Ascending aorta (tissue), 2 donors: ENCODE measurements around the gene NBEA. TPM values are rescaled to one million over a fixed set of nuclear protein-coding genes. Genes with fewer than 3 reads are reported as not detected.

Experiments used
- DNase-seq, 2 donors: peaks; one replicate each; pipeline ENCODE4 v3.0.0-alpha.2; 2019; ENCODE audit warnings: low spot score in 2 of 2
- H3K27ac ChIP-seq, 2 donors: fragments of 200-600 bp; sonication (generic); one replicate each; pipeline ENCODE4 v1.5.1; 2016 to 2017; ENCODE audit warnings: mild to moderate bottlenecking in 1 of 2
- H3K27me3 ChIP-seq: fragments of 200-600 bp; sonication (generic); one replicate; pipeline ENCODE4 v1.5.1; 2017
- H3K36me3 ChIP-seq, 2 donors: fragments of 200-600 bp; sonication (generic); one replicate each; pipeline ENCODE4 v1.5.1; 2016
- H3K4me1 ChIP-seq, 2 donors: fragments of 200-600 bp; sonication (generic); one replicate each; pipeline ENCODE4 v1.5.1; 2016 to 2017; ENCODE audit warnings: mild to moderate bottlenecking in 1 of 2
- H3K4me3 ChIP-seq, 2 donors: fragments of 200-600 bp; sonication (generic); one replicate each; pipeline ENCODE4 v1.5.1; 2016 to 2017; ENCODE audit warnings: mild to moderate bottlenecking in 1 of 2
- H3K9me3 ChIP-seq, 2 donors: fragments of 200-600 bp; sonication (generic); one replicate each; pipeline ENCODE4 v1.5.1; 2016
- CTCF ChIP-seq, 3 experiments: fragments of 200-600 bp in 2 of 3; fragments of 450-650 bp in 1 of 3; sonication (generic) in 2 of 3; IDR thresholded peaks; one replicate each; pipeline ENCODE4 v1.5.1; 2016 to 2019; ENCODE audit warnings: antibody characterized with exemption in 3 of 3, mild to moderate bottlenecking in 1 of 3, moderate library complexity in 1 of 3
- intact Hi-C: fragments of 100-400 bp; cut with DNase I; formaldehyde crosslinking; loops from one replicate; pipeline ENCODE4 v1.15.1; 2023
- total RNA-seq: library from RNA; depleted of rRNA; stranded (reverse); fragments of >200 nt; gene quantifications from one replicate; pipeline ENCODE4 v1.1.0, GENCODE V29; 2016

The NBEA gene
- total RNA-seq, 1 donor from 2014 or later: 1.6 TPM

- intact Hi-C loops: no loop called here
- Histone ChIP-seq H3K9me3 (no peaks in the 10 kb centered on the region), H3K4me3 (no peak overlapping the region), H3K27me3 (no peaks in the 10 kb centered on the region), H3K4me1 (no peaks in the 10 kb centered on the region), H3K27ac (no peak overlapping the region), H3K36me3 (no peaks in the 10 kb centered on the region)
- DNase-seq: no peak
- TF ChIP-seq CTCF (IDR thresholded peaks at IDR 0.05): no peak
Measured at GRCh38 chr13:35293579-35294226, 351.6 kb downstream of the NBEA start.

GRCh38 chr13:35309706-35310105 is 367.6 kb downstream of the NBEA start:
- Histone ChIP-seq H3K4me3 (no peak overlapping the region), H3K4me1 (no peaks in the 10 kb centered on the region)
- no peak for TF ChIP-seq CTCF (IDR thresholded peaks at IDR 0.05)

GRCh38 chr13:35332134-35332533 is 390.1 kb downstream of the NBEA start:
- TF ChIP-seq CTCF (IDR thresholded peaks at IDR 0.05): no peak
- no peak for DNase-seq
- Histone ChIP-seq H3K27me3 (no peaks in the 10 kb centered on the region), H3K4me3 (no peak overlapping the region), H3K27ac (no peak overlapping the region), H3K9me3 (no peaks in the 10 kb centered on the region), H3K36me3 (no peaks in the 10 kb centered on the region), H3K4me1 (no peaks in the 10 kb centered on the region)
- intact Hi-C loops: no loop called here

More at GRCh38 chr13:35309706-35310105, 367.6 kb downstream of the NBEA start:
- Histone ChIP-seq H3K36me3 (no peaks in the 10 kb centered on the region), H3K27ac (no peak overlapping the region), H3K9me3 (no peaks in the 10 kb centered on the region), H3K27me3 (no peaks in the 10 kb centered on the region)
- DNase-seq: no peak
- intact Hi-C loops: no loop called here

- no peak for TF ChIP-seq CTCF (IDR thresholded peaks at IDR 0.05)
- no peaks in the 10 kb centered on the region for H3K9me3 ChIP-seq
- no peaks in the 10 kb centered on the region for H3K36me3 ChIP-seq
- no peaks in the 10 kb centered on the region for H3K27me3 ChIP-seq
- intact Hi-C loops: no loop called here
- H3K4me3 ChIP-seq: no peak overlapping the region
- H3K27ac ChIP-seq: no peak overlapping the region
- DNase-seq: no peak
- H3K4me1 ChIP-seq: no peaks in the 10 kb centered on the region
Measured at GRCh38 chr13:35333157-35333556, 391.1 kb downstream of the NBEA start.

GRCh38 chr13:35342440-35342839 is 400.4 kb downstream of the NBEA start:
- no peaks in the 10 kb centered on the region for H3K27me3 ChIP-seq
- no peaks in the 10 kb centered on the region for H3K36me3 ChIP-seq
- DNase-seq: no peak
- no peak overlapping the region for H3K27ac ChIP-seq
- H3K4me1 ChIP-seq: no peaks in the 10 kb centered on the region
- intact Hi-C loops: no loop called here
- no peaks in the 10 kb centered on the region for H3K9me3 ChIP-seq
- no peak for TF ChIP-seq CTCF (IDR thresholded peaks at IDR 0.05)
- H3K4me3 ChIP-seq: no peak overlapping the region

- Histone ChIP-seq H3K4me3 (no peak overlapping the region), H3K27ac (no peak overlapping the region), H3K27me3 (no peaks in the 10 kb centered on the region), H3K9me3 (no peaks in the 10 kb centered on the region), H3K36me3 (no peaks in the 10 kb centered on the region), H3K4me1 (no peaks in the 10 kb centered on the region)
- intact Hi-C loops: no loop called here
- no peak for TF ChIP-seq CTCF (IDR thresholded peaks at IDR 0.05)
- DNase-seq: no peak
Measured at GRCh38 chr13:35343417-35343816, 401.3 kb downstream of the NBEA start.
